Naive thymus-derived CD4-positive, alpha-beta T cell (primary cell): ENCODE measurements around the gene CANT1. TPM values are rescaled to one million over a fixed set of nuclear protein-coding genes. Genes with fewer than 3 reads are reported as not detected.
A peak's percentile ranks its signal among the peaks of the same experiment; 100 is the strongest.
"Not testable (repeated sequence)": the region's sequence is repeated elsewhere in the genome, so short reads cannot be mapped to it uniquely, and the experiment has no call there.

Experiments used
- ATAC-seq: fragments of 150-1000 bp; cut with Tn5 transposase; 2 replicates; pipeline ENCODE4 v1.10.0; 2021; ENCODE audit warnings: mild to moderate bottlenecking, moderate library complexity
- CTCF ChIA-PET: fragments of 350-600 bp; sonication (Branson Sonifier 250); formaldehyde crosslinking; loops from one replicate; lab custom pipeline; 2021; ENCODE audit warnings: antibody characterized with exemption; lab: Charles Lee
- POLR2A ChIA-PET: fragments of 350-600 bp; sonication (Branson Sonifier 250); formaldehyde crosslinking; loops from one replicate; lab custom pipeline; 2021; ENCODE audit warnings: antibody characterized with exemption, inconsistent platforms; lab: Charles Lee
- DNase-seq, 9 donors: peaks; one replicate each; pipeline versions ENCODE4 v3.0.0 to v3.0.0-alpha.2; 2020 to 2022; ENCODE audit warnings: mixed read lengths in 1 of 9
- H3K27ac ChIP-seq: one replicate; pipeline ENCODE4 v1.7.0; 2013; ENCODE audit warnings: mild to moderate bottlenecking, low read depth, low read length, moderate library complexity
- H3K27me3 ChIP-seq, 2 donors: one replicate each; pipeline ENCODE4 v1.7.0; 2013; ENCODE audit warnings: low read length in 2 of 2, mild to moderate bottlenecking in 2 of 2, moderate library complexity in 2 of 2; ENCODE audit not compliant: control insufficient read depth in 2 of 2, insufficient read depth in 2 of 2
- H3K36me3 ChIP-seq, 3 experiments: 1 replicate in 2 of 3; 2 replicates in 1 of 3; pipeline ENCODE4 v1.7.0; 2013; ENCODE audit warnings: low read length in 3 of 3, mild to moderate bottlenecking in 3 of 3, moderate library complexity in 1 of 3; ENCODE audit not compliant: insufficient read depth in 3 of 3, control insufficient read depth in 2 of 3
- H3K4me1 ChIP-seq, 2 donors: one replicate each; pipeline ENCODE4 v1.7.0; 2013; ENCODE audit warnings: low read length in 2 of 2, mild to moderate bottlenecking in 2 of 2, moderate library complexity in 1 of 2; ENCODE audit not compliant: control insufficient read depth in 2 of 2, insufficient read depth in 2 of 2
- H3K4me3 ChIP-seq: 2 replicates; pipeline ENCODE4 v1.7.0; 2013; ENCODE audit warnings: mild to moderate bottlenecking, low read length
- H3K9me3 ChIP-seq, 3 experiments: 1 replicate in 2 of 3; 2 replicates in 1 of 3; pipeline ENCODE4 v1.7.0; 2013; ENCODE audit warnings: low read length in 3 of 3; ENCODE audit not compliant: control insufficient read depth in 2 of 3
- H3K27ac Mint-ChIP-seq, 9 donors: one replicate each; pipeline ENCODE4 v1.8.0; 2020 to 2022; ENCODE audit warnings: mixed read lengths in 9 of 9, mild to moderate bottlenecking in 8 of 9, moderate library complexity in 5 of 9, inconsistent platforms in 2 of 9
- H3K27me3 Mint-ChIP-seq, 5 donors: one replicate each; pipeline ENCODE4 v1.8.0; 2021 to 2022; ENCODE audit warnings: mixed read lengths in 5 of 5, mild to moderate bottlenecking in 1 of 5
- H3K36me3 Mint-ChIP-seq, 5 donors: one replicate each; pipeline ENCODE4 v1.8.0; 2020 to 2022; ENCODE audit warnings: mixed read lengths in 5 of 5, mild to moderate bottlenecking in 3 of 5, inconsistent platforms in 1 of 5
- H3K4me1 Mint-ChIP-seq, 7 donors: one replicate each; pipeline ENCODE4 v1.8.0; 2020 to 2022; ENCODE audit warnings: mixed read lengths in 7 of 7, mild to moderate bottlenecking in 3 of 7, inconsistent platforms in 1 of 7
- H3K4me3 Mint-ChIP-seq, 10 donors: one replicate each; pipeline ENCODE4 v1.8.0; 2020 to 2022; ENCODE audit warnings: mild to moderate bottlenecking in 10 of 10, mixed read lengths in 10 of 10, moderate library complexity in 6 of 10, inconsistent platforms in 2 of 10
- H3K9me3 Mint-ChIP-seq, 11 donors: one replicate each; pipeline ENCODE4 v1.8.0; 2020 to 2022; ENCODE audit warnings: mixed read lengths in 11 of 11, mild to moderate bottlenecking in 4 of 11, inconsistent platforms in 1 of 11, moderate library complexity in 1 of 11
- intact Hi-C, 2 donors: fragments of 100-400 bp; cut with micrococcal nuclease; formaldehyde crosslinking; loops; one replicate each; pipeline ENCODE4 v1.15.1; 2023
- polyA plus RNA-seq, 2 donors: library from polyadenylated mRNA; unstranded; fragments of 300-500 nt; fragmentation: Illumina TruSeq; gene quantifications; one replicate each; pipeline ENCODE4 v1.2.3, GENCODE V29; 2021
- total RNA-seq, 6 experiments: library from RNA in 5 of 6; stranded (reverse) in 5 of 6; gene quantifications; 1 replicate in 5 of 6; 2 replicates in 1 of 6; pipeline ENCODE4 v1.2.3 and lab custom pipeline; 2021 to 2026

The CANT1 gene
- total and polyA plus RNA-seq, 7 experiments from 2014 or later = 11.2 to 82.2 (median 42.3) TPM

- intact Hi-C loops = no loop called here
- peak within 1 kb of the TSS; percentile 64 for H3K4me3 ChIP-seq
- peaks cover 4% of the 10 kb centered on the region in 2 donors for H3K4me1 ChIP-seq
- H3K27me3 Mint-ChIP-seq = peaks cover 1 to 79% (median 20%) of the 10 kb centered on the region in 5 donors
- H3K4me3 Mint-ChIP-seq = peak within 1 kb of the TSS; percentile 83 to 91 (median 88)
- ChIA-PET POLR2A (no interaction called here), CTCF (no interaction called here)
- H3K27me3 ChIP-seq = no peaks in the 10 kb centered on the region
- no peaks in the 10 kb centered on the region for H3K9me3 ChIP-seq
- no peak within 1 kb of the TSS for H3K27ac ChIP-seq
- no peaks in the 10 kb centered on the region for H3K36me3 Mint-ChIP-seq
- peak; percentile 76 for ATAC-seq
- peaks cover 0 to 9% (median 6%) of the 10 kb centered on the region in 7 donors for H3K4me1 Mint-ChIP-seq
- peak within 1 kb of the TSS in 2 of 9 donors; percentile 61 to 76 for H3K27ac Mint-ChIP-seq
- H3K36me3 ChIP-seq = no peaks in the 10 kb centered on the region
- H3K9me3 Mint-ChIP-seq = no peaks in the 10 kb centered on the region
- peak in 7 of 9 donors; percentile 21 to 49 (median 25) for DNase-seq
Observed at GRCh38 chr17:79023886-79024771, 14.6 kb upstream of the CANT1 start, which contains the start of gene C1QTNF1. Gene C1QTNF1 (plus strand): TSS chr17:79024169. CDS start chr17:79043969, 19,800 bp downstream.

GRCh38 chr17:79023180-79023705 is 13.7 kb upstream of the CANT1 start:
- ATAC-seq = no peak
- peaks cover 0 to 9% (median 6%) of the 10 kb centered on the region in 7 donors for H3K4me1 Mint-ChIP-seq
- intact Hi-C loops = no loop called here
- Histone ChIP-seq H3K9me3 (no peaks in the 10 kb centered on the region), H3K27me3 (no peaks in the 10 kb centered on the region), H3K36me3 (no peaks in the 10 kb centered on the region), H3K4me1 (peaks cover 4% of the 10 kb centered on the region in 2 donors), H3K4me3 (no peak overlapping the region), H3K27ac (no peak overlapping the region)
- ChIA-PET POLR2A (no interaction called here), CTCF (interaction anchor here (0.6 kb wide), 1 partner anchor 44 kb away, joined by 4 read pairs; no protein-coding TSS in a partner anchor)
- peak overlapping the region; percentile 54 to 91 (median 83) for H3K4me3 Mint-ChIP-seq
- no peaks in the 10 kb centered on the region for H3K9me3 Mint-ChIP-seq
- H3K27ac Mint-ChIP-seq = peak overlapping the region in 1 of 9 donors; percentile 72
- peaks cover 9 to 76% (median 24%) of the 10 kb centered on the region in 5 donors for H3K27me3 Mint-ChIP-seq
- no peaks in the 10 kb centered on the region for H3K36me3 Mint-ChIP-seq
- DNase-seq = no peak

- Histone ChIP-seq H3K27me3 (no peaks in the 10 kb centered on the region), H3K9me3 (no peaks in the 10 kb centered on the region), H3K4me3 (no peak overlapping the region), H3K4me1 (peaks cover 4% of the 10 kb centered on the region in 2 donors), H3K27ac (no peak overlapping the region), H3K36me3 (no peaks in the 10 kb centered on the region)
- Mint-ChIP-seq H3K4me1 (peaks cover 0 to 9% (median 6%) of the 10 kb centered on the region in 7 donors), H3K36me3 (no peaks in the 10 kb centered on the region), H3K4me3 (peak overlapping the region in 2 of 10 donors; percentile 87 to 91), H3K9me3 (no peaks in the 10 kb centered on the region), H3K27me3 (peaks cover 9 to 72% (median 28%) of the 10 kb centered on the region in 5 donors), H3K27ac (no peak overlapping the region)
- ChIA-PET POLR2A (no interaction called here), CTCF (interaction anchor here (1.2 kb wide), 1 partner anchor 369 kb away, joined by 3 read pairs; no protein-coding TSS in a partner anchor)
- intact Hi-C loops = no loop called here
- no peak for ATAC-seq
- DNase-seq = no peak
Observed at GRCh38 chr17:79022507-79022991, 13.0 kb upstream of the CANT1 start.

GRCh38 chr17:79021929-79022328 is 12.4 kb upstream of the CANT1 start:
- DNase-seq, H3K27ac Mint-ChIP-seq, H3K4me3 ChIP-seq, POLR2A ChIA-PET, H3K27me3 ChIP-seq, intact Hi-C loops, H3K4me1 Mint-ChIP-seq, H3K36me3 ChIP-seq, H3K9me3 ChIP-seq, ATAC-seq, H3K4me1 ChIP-seq, H3K27ac ChIP-seq, H3K9me3 Mint-ChIP-seq, H3K4me3 Mint-ChIP-seq, H3K36me3 Mint-ChIP-seq: not testable (repeated sequence)
- peaks cover 9 to 72% (median 27%) of the 10 kb centered on the region in 5 donors for H3K27me3 Mint-ChIP-seq
- CTCF ChIA-PET = interaction anchor here (1.2 kb wide), 1 partner anchor 370 kb away, joined by 3 read pairs; no protein-coding TSS in a partner anchor

- Mint-ChIP-seq H3K36me3 (no peaks in the 10 kb centered on the region), H3K27ac (no peak overlapping the region), H3K27me3 (peaks cover 9 to 65% (median 20%) of the 10 kb centered on the region in 5 donors), H3K4me1 (peaks cover 0 to 9% (median 6%) of the 10 kb centered on the region in 7 donors), H3K9me3 (peaks cover 0 to 1% (median 0%) of the 10 kb centered on the region in 11 donors), H3K4me3 (no peak overlapping the region)
- Histone ChIP-seq H3K4me1 (peaks cover 4% of the 10 kb centered on the region in 2 donors), H3K27ac (no peak overlapping the region), H3K27me3 (no peaks in the 10 kb centered on the region), H3K9me3 (no peaks in the 10 kb centered on the region), H3K4me3 (no peak overlapping the region), H3K36me3 (no peaks in the 10 kb centered on the region)
- POLR2A ChIA-PET = interaction anchor here (0.8 to 1.6 kb wide), 2 partner anchors 15 to 18 kb away, joined by 4 read pairs; no protein-coding TSS in a partner anchor
- CTCF ChIA-PET = interaction anchor here (0.6 to 1.0 kb wide), 5 partner anchors 16 to 566 kb away, joined by 3 to 5 read pairs (median 3); no protein-coding TSS in a partner anchor
- DNase-seq (no peak), ATAC-seq (no peak)
- intact Hi-C loops = no loop called here
Observed at GRCh38 chr17:79020631-79021301, 11.2 kb upstream of the CANT1 start.
